ENCODE results near the gene SSBP4. TPM values are rescaled to one million over a fixed set of nuclear protein-coding genes. Genes with fewer than 3 reads are reported as not detected.

Gene SSBP4
- total and polyA plus RNA-seq, 2 of the 8 experiments (the other 6 are each of a cell fraction or from before 2014, with no cell fraction given): 26.4 to 33.7 TPM

GRCh38 chr19:18384775-18385174, 34.4 kb upstream of the SSBP4 start:
- Histone ChIP-seq H3K27me3 (replicated peaks in 1 of 4; ENCODE audit: control insufficient read depth in 3 of 4, extremely low read depth in 1 of 4, insufficient read depth in 3 of 4, low read length in 3 of 4) (peaks cover 0 to 20% (median 12%) of the 10 kb centered on the region in 4 experiments; a peak in 6 of 7 replicates), H3K4me2 (ENCODE audit: insufficient read depth in 1 of 2, low read depth in 2 of 2, low read length in 2 of 2) (no peak overlapping the region), H3K23ac (ENCODE audit: insufficient read length) (no peak overlapping the region), H4K20me1 (replicated peaks in 1 of 2; ENCODE audit: control insufficient read depth in 1 of 2, insufficient read depth in 2 of 2, low read length in 2 of 2) (no peaks in the 10 kb centered on the region), H2BK15ac (ENCODE audit: low read length) (no peak overlapping the region), H2BK20ac (ENCODE audit: low read length) (no peak overlapping the region), H4K8ac (ENCODE audit: extremely low read depth, insufficient read depth, low read length) (no peak overlapping the region), H4K5ac (ENCODE audit: insufficient read length, low read depth, low read length) (no peak overlapping the region), H3K27ac (ENCODE audit: low read depth, low read length) (no peak overlapping the region), H3K9ac (replicated peaks in 1 of 4; ENCODE audit: extremely low read depth in 1 of 4, low read depth in 3 of 4, low read length in 3 of 4) (no peak overlapping the region), H4K91ac (replicated peaks; ENCODE audit: insufficient read length, low read length) (peak overlapping the region; percentile 15), H3K23me2 (ENCODE audit: low read depth, low read length) (peaks cover 2% of the 10 kb centered on the region; the same call in 1 of the 2 replicates), H3K4me3 (ENCODE audit: extremely low read depth in 1 of 4, insufficient read depth in 2 of 4, low read depth in 3 of 4, low read length in 4 of 4) (no peak overlapping the region), H3K56ac (replicated peaks; ENCODE audit: insufficient read length, low read depth, low read length) (no peak overlapping the region), H3K79me2 (ENCODE audit: control insufficient read depth in 1 of 2, insufficient read depth in 2 of 2, low read length in 2 of 2) (no peaks in the 10 kb centered on the region), H3K14ac (ENCODE audit: insufficient read length) (no peak overlapping the region), H2BK5ac (ENCODE audit: low read depth, low read length) (peak overlapping the region; percentile 3; the same call in 1 of the 2 replicates), H2AFZ (ENCODE audit: low read length) (no peak overlapping the region), H2AK5ac (ENCODE audit: low read depth, low read length) (peak overlapping the region; percentile 29; the same call in 1 of the 2 replicates), H2BK120ac (replicated peaks; ENCODE audit: low read depth, low read length) (peak overlapping the region; percentile 72), H3K36me3 (ENCODE audit: control insufficient read depth in 2 of 4, insufficient read depth in 4 of 4, low read length in 3 of 4) (no peaks in the 10 kb centered on the region), H3K79me1 (ENCODE audit: low read depth, low read length) (no peaks in the 10 kb centered on the region), H3K18ac (ENCODE audit: extremely low read depth, low read length) (no peak overlapping the region), H3K9me3 (ENCODE audit: insufficient read depth in 2 of 2, low read depth in 1 of 2, low read length in 1 of 2) (no peaks in the 10 kb centered on the region), H2BK12ac (ENCODE audit: low read depth, low read length) (0 out of 2 replicates have a peak overlapping the region, but pooled peaks have one; percentile 7), H3K4ac (replicated peaks; ENCODE audit: insufficient read length, low read depth, low read length) (no peak overlapping the region), H3K4me1 (replicated peaks in 1 of 4; ENCODE audit: control insufficient read depth in 3 of 4, insufficient read depth in 4 of 4, low read length in 3 of 4) (peaks cover 3 to 6% (median 4%) of the 10 kb centered on the region in 4 experiments)
- DNase-seq (ENCODE audit: low read depth in 1 of 2, low spot score in 2 of 2): no peak
- ChIA-PET POLR2A (ENCODE audit: partially characterized antibody) (interaction anchor here (0.6 kb wide), 1 partner anchor 26 kb away, joined by 3 read pairs; no protein-coding TSS in a partner anchor), CTCF (ENCODE audit: partially characterized antibody) (interaction anchor here (1.4 to 10.4 kb wide), 4 partner anchors 17 to 66 kb away, joined by 3 to 177 read pairs (median 90); partner anchors contain the start of genes LRRC25 and SSBP4)
- FAIRE-seq: no peak
- WGBS, 2 experiments (ENCODE audit: extremely low coverage in 1 of 2, insufficient coverage in 1 of 2, insufficient read length in 1 of 2, insufficient replicate concordance in 2 of 2, low coverage in 1 of 2, low lambda C conversion rate in 2 of 2, missing lambda C conversion rate in 1 of 2): 94% methylated on average over 7 of the region's 7 CpGs; no CpG with 5 or more reads in 1 of the 2 experiments
- TF ChIP-seq CHD1 (IDR thresholded peaks at IDR 0.05; ENCODE audit: low read depth, low read length) (no peak), SAP30 (IDR thresholded peaks at IDR 0.05; ENCODE audit: insufficient read depth, insufficient replicate concordance, low read length) (no peak), SUZ12 (IDR thresholded peaks at IDR 0.05; ENCODE audit: low read length) (no peak), USF2 (IDR thresholded peaks at IDR 0.05; ENCODE audit: low read length) (no peak), KDM4A (IDR thresholded peaks at IDR 0.05; ENCODE audit: low read depth, low read length, severe bottlenecking) (no peak), TBP (IDR thresholded peaks at IDR 0.05; ENCODE audit: low read depth, low read length) (no peak), JUN (IDR thresholded peaks at IDR 0.05; ENCODE audit: low read depth, low read length) (no peak), MAFK (IDR thresholded peaks at IDR 0.05; ENCODE audit: low read depth, low read length) (no peak)

Data from H1 (cell line).